H1 (cell line): Measurements from ENCODE around the gene RASGEF1B. TPM values are rescaled to one million over a fixed set of nuclear protein-coding genes. Genes with fewer than 3 reads are reported as not detected.

Experiments used
- CTCF ChIA-PET: fragments of 300-600 bp; sonication (Branson Sonifier 250); formaldehyde crosslinking; loops from one replicate; lab custom pipeline; 2021; ENCODE audit not compliant: partially characterized antibody; lab: Charles Lee
- POLR2A ChIA-PET: fragments of 300-600 bp; sonication (Branson Sonifier 250); formaldehyde crosslinking; loops from one replicate; lab custom pipeline; 2021; ENCODE audit warnings: inconsistent platforms; ENCODE audit not compliant: partially characterized antibody; lab: Charles Lee
- DNase-seq, 2 experiments: peaks; one replicate each; pipeline versions ENCODE4 v3.0.0 to v3.0.0-alpha.2; 2010 to 2022; ENCODE audit warnings: low spot score in 2 of 2, low read depth in 1 of 2, mixed read lengths in 1 of 2
- FAIRE-seq: peaks from 2 replicates; lab custom pipeline; 2011; peaks lifted over from hg19 to GRCh38; lab: Jason Lieb, UNC
- H2AFZ ChIP-seq: 2 replicates; pipeline ENCODE4 v1.8.1; 2012; ENCODE audit warnings: low read length, inconsistent platforms
- H2AK5ac ChIP-seq: 2 replicates; pipeline ENCODE4 v1.6.1; 2013; ENCODE audit warnings: low read depth, low read length
- H2BK120ac ChIP-seq: replicated peaks from 2 replicates; pipeline ENCODE3; 2013; ENCODE audit warnings: low read depth, low read length, inconsistent platforms
- H2BK12ac ChIP-seq: 2 replicates; pipeline ENCODE4 v1.6.1; 2013; ENCODE audit warnings: low read depth, low read length
- H2BK15ac ChIP-seq: 2 replicates; pipeline ENCODE4 v1.6.1; 2013; ENCODE audit warnings: low read length
- H2BK20ac ChIP-seq: 2 replicates; pipeline ENCODE4 v1.6.1; 2013; ENCODE audit warnings: low read length
- H2BK5ac ChIP-seq: 2 replicates; pipeline ENCODE4 v1.6.1; 2013; ENCODE audit warnings: low read depth, low read length
- H3K14ac ChIP-seq: 2 replicates; pipeline ENCODE4 v1.6.1; 2013; ENCODE audit warnings: inconsistent platforms; ENCODE audit not compliant: insufficient read length
- H3K18ac ChIP-seq: 2 replicates; pipeline ENCODE4 v1.6.1; 2013; ENCODE audit warnings: low read length; ENCODE audit errors: extremely low read depth
- H3K23ac ChIP-seq: 2 replicates; pipeline ENCODE4 v1.6.1; 2013; ENCODE audit warnings: inconsistent platforms; ENCODE audit not compliant: insufficient read length
- H3K23me2 ChIP-seq: 2 replicates; pipeline ENCODE4 v1.6.1; 2013; ENCODE audit warnings: low read depth, low read length
- H3K27ac ChIP-seq: 2 replicates; pipeline ENCODE4 v1.6.1; 2011; ENCODE audit warnings: low read depth, low read length, inconsistent platforms
- H3K27me3 ChIP-seq, 4 experiments: replicated peaks in 1 of 4; 1 replicate in 1 of 4; 2 replicates in 3 of 4; pipeline versions ENCODE4 v1.6.1 to v1.8.1; 2011 to 2013; ENCODE audit warnings: low read length in 3 of 4, mild to moderate bottlenecking in 3 of 4, inconsistent platforms in 2 of 4, mixed read lengths in 2 of 4, moderate library complexity in 1 of 4; ENCODE audit not compliant: control insufficient read depth in 3 of 4, insufficient read depth in 3 of 4; ENCODE audit errors: extremely low read depth in 1 of 4
- H3K36me3 ChIP-seq, 4 experiments: 2 replicates each; pipeline versions ENCODE4 v1.6.1 to v1.8.1; 2011 to 2013; ENCODE audit warnings: mild to moderate bottlenecking in 4 of 4, low read length in 3 of 4, moderate library complexity in 2 of 4, control low read depth in 1 of 4, inconsistent platforms in 1 of 4; ENCODE audit not compliant: insufficient read depth in 4 of 4, control insufficient read depth in 2 of 4
- H3K4ac ChIP-seq: replicated peaks from 2 replicates; pipeline ENCODE3; 2013; ENCODE audit warnings: low read length, low read depth, mixed read lengths, inconsistent platforms; ENCODE audit not compliant: insufficient read length
- H3K4me1 ChIP-seq, 4 experiments: replicated peaks in 1 of 4; 1 replicate in 1 of 4; 2 replicates in 3 of 4; pipeline versions ENCODE4 v1.6.1 to v1.8.1; 2011 to 2013; ENCODE audit warnings: low read length in 3 of 4, inconsistent platforms in 2 of 4, mixed read lengths in 1 of 4; ENCODE audit not compliant: insufficient read depth in 4 of 4, control insufficient read depth in 3 of 4
- H3K4me2 ChIP-seq, 2 experiments: 2 replicates each; pipeline versions ENCODE4 v1.6.1 to v1.8.1; 2011 to 2013; ENCODE audit warnings: low read depth in 2 of 2, low read length in 2 of 2, control low read depth in 1 of 2, inconsistent platforms in 1 of 2, mild to moderate bottlenecking in 1 of 2; ENCODE audit not compliant: insufficient read depth in 1 of 2
- H3K4me3 ChIP-seq, 4 experiments: fragments of 200-600, 300-600 bp in 1 of 4; sonication (generic), shearing (Covaris generic), sonication (Bioruptor Twin) in 1 of 4; 2 replicates each; pipeline versions ENCODE4 v1.5.1 to v1.8.1; 2011 to 2016; ENCODE audit warnings: low read length in 4 of 4, low read depth in 3 of 4, control low read depth in 2 of 4, inconsistent platforms in 2 of 4, mild to moderate bottlenecking in 2 of 4, mixed read lengths in 1 of 4, moderate library complexity in 1 of 4; ENCODE audit not compliant: insufficient read depth in 2 of 4; ENCODE audit errors: extremely low read depth in 1 of 4
- H3K56ac ChIP-seq: replicated peaks from 2 replicates; pipeline ENCODE3; 2013; ENCODE audit warnings: low read depth, mild to moderate bottlenecking, mixed read lengths, low read length, inconsistent platforms; ENCODE audit not compliant: insufficient read length
- H3K79me1 ChIP-seq: 2 replicates; pipeline ENCODE4 v1.6.1; 2013; ENCODE audit warnings: low read depth, low read length, control low read depth
- H3K79me2 ChIP-seq, 2 experiments: 2 replicates each; pipeline versions ENCODE4 v1.6.1 to v1.8.1; 2012 to 2013; ENCODE audit warnings: low read length in 2 of 2, mild to moderate bottlenecking in 2 of 2, inconsistent platforms in 1 of 2; ENCODE audit not compliant: insufficient read depth in 2 of 2, control insufficient read depth in 1 of 2
- H3K9ac ChIP-seq, 4 experiments: replicated peaks in 1 of 4; 1 replicate in 1 of 4; 2 replicates in 3 of 4; pipeline versions ENCODE4 v1.6.1 to v1.8.1; 2011 to 2013; ENCODE audit warnings: low read depth in 3 of 4, low read length in 3 of 4, control low read depth in 2 of 4, mild to moderate bottlenecking in 2 of 4, moderate library complexity in 2 of 4, inconsistent platforms in 1 of 4; ENCODE audit errors: extremely low read depth in 1 of 4
- H3K9me3 ChIP-seq, 2 experiments: 2 replicates each; pipeline versions ENCODE4 v1.6.1 to v1.8.1; 2012 to 2013; ENCODE audit warnings: mild to moderate bottlenecking in 2 of 2, moderate library complexity in 2 of 2, control low read depth in 1 of 2, inconsistent platforms in 1 of 2, low read depth in 1 of 2, low read length in 1 of 2, mixed read lengths in 1 of 2; ENCODE audit not compliant: insufficient read depth in 2 of 2
- H4K20me1 ChIP-seq, 2 experiments: replicated peaks in 1 of 2; 2 replicates each; pipeline versions ENCODE3 to v1.8.1; 2011 to 2013; ENCODE audit warnings: inconsistent platforms in 2 of 2, low read length in 2 of 2, mild to moderate bottlenecking in 1 of 2; ENCODE audit not compliant: insufficient read depth in 2 of 2, control insufficient read depth in 1 of 2
- H4K5ac ChIP-seq: 2 replicates; pipeline ENCODE4 v1.6.1; 2013; ENCODE audit warnings: low read length, low read depth, mixed read lengths, inconsistent platforms; ENCODE audit not compliant: insufficient read length
- H4K8ac ChIP-seq: 2 replicates; pipeline ENCODE4 v1.8.0; 2013; ENCODE audit warnings: mild to moderate bottlenecking, moderate library complexity, low read length, inconsistent platforms; ENCODE audit not compliant: insufficient read depth; ENCODE audit errors: extremely low read depth
- H4K91ac ChIP-seq: replicated peaks from 2 replicates; pipeline ENCODE3; 2013; ENCODE audit warnings: low read length, mixed read lengths, inconsistent platforms; ENCODE audit not compliant: insufficient read length
- GABPA ChIP-seq: IDR thresholded peaks from 2 replicates; pipeline ENCODE4 v1.6.1; 2011; ENCODE audit warnings: mild to moderate bottlenecking, low read length, moderate library complexity, borderline replicate concordance; ENCODE audit not compliant: insufficient read depth
- NRF1 ChIP-seq: IDR thresholded peaks from 2 replicates; pipeline ENCODE4 v1.6.1; 2011; ENCODE audit warnings: mild to moderate bottlenecking, low read depth, low read length, improper control_type of control experiment
- POU5F1 ChIP-seq: IDR thresholded peaks from 2 replicates; pipeline ENCODE4 v1.6.1; 2011; ENCODE audit warnings: low read depth, mild to moderate bottlenecking, low read length, moderate library complexity
- RBBP5 ChIP-seq: IDR thresholded peaks from 2 replicates; pipeline ENCODE4 v1.7.1; 2012; ENCODE audit warnings: low read depth, mild to moderate bottlenecking, inconsistent platforms, low read length, moderate library complexity, borderline replicate concordance
- RXRA ChIP-seq: IDR thresholded peaks from 2 replicates; pipeline ENCODE4 v1.6.1; 2011; ENCODE audit warnings: low read depth, mild to moderate bottlenecking, low read length, moderate library complexity; ENCODE audit not compliant: insufficient read depth
- SP1 ChIP-seq: IDR thresholded peaks from 2 replicates; pipeline ENCODE4 v1.6.1; 2011; ENCODE audit warnings: low read depth, low read length
- TAF7 ChIP-seq: optimal IDR thresholded peaks from 2 replicates; pipeline ENCODE3; 2011; ENCODE audit warnings: low read depth, mild to moderate bottlenecking, inconsistent platforms, low read length, moderate library complexity, borderline replicate concordance
- TBP ChIP-seq: IDR thresholded peaks from 2 replicates; pipeline ENCODE4 v1.6.1; 2011; ENCODE audit warnings: low read depth, low read length, improper control_type of control experiment
- WGBS, 2 experiments: shearing (Covaris generic) in 1 of 2; methylation state at CpG; one replicate each; pipeline versions ENCODE4 v1.1.6 to v1.1.7; 2013 to 2015; ENCODE audit warnings: low lambda C conversion rate in 2 of 2, mixed read lengths in 2 of 2, inconsistent platforms in 1 of 2, low coverage in 1 of 2, missing lambda C conversion rate in 1 of 2; ENCODE audit not compliant: insufficient replicate concordance in 2 of 2, insufficient coverage in 1 of 2, insufficient read length in 1 of 2; ENCODE audit errors: extremely low coverage in 1 of 2, missing lambda C conversion rate in 1 of 2; 5-methylcytosine and 5-hydroxymethylcytosine counted together
- polyA plus RNA-seq, 7 experiments: library from polyadenylated mRNA; depleted of rRNA in 3 of 7; stranded (reverse) in 5 of 7; unstranded in 2 of 7; fragments of >200 nt in 5 of 7; fragments of 200-250 nt in 2 of 7; gene quantifications; 1 replicate in 5 of 7; 2 replicates in 1 of 7; 4 replicates in 1 of 7; pipeline versions ENCODE4 v1.2.1 to v1.2.3, GENCODE V29; 2011 to 2013; ENCODE audit warnings: missing spikeins in 2 of 7, mixed read lengths in 2 of 7
- total RNA-seq: library from RNA; stranded (reverse); fragmentation: NEBNext Ultra II Directional; extraction: Animal tissue kit (Norgen Biotek cat#: 25700); gene quantifications from 2 replicates; pipeline ENCODE4 v1.2.1, GENCODE V29; 2021

RASGEF1B gene
- total and polyA plus RNA-seq, 2 of the 8 experiments (the other 6 are each of a cell fraction or from before 2014, with no cell fraction given), result 1.6 to 4.7 TPM

- no peak overlapping the region for H4K5ac ChIP-seq
- no peak overlapping the region for H2BK20ac ChIP-seq
- no peak overlapping the region for H3K14ac ChIP-seq
- no peaks in the 10 kb centered on the region for H4K20me1 ChIP-seq
- no peaks in the 10 kb centered on the region for H3K79me2 ChIP-seq
- no peak overlapping the region for H2BK12ac ChIP-seq
- no peak overlapping the region for H3K27ac ChIP-seq
- H3K4ac ChIP-seq, result no peak overlapping the region
- H3K56ac ChIP-seq, result no peak overlapping the region
- H3K23me2 ChIP-seq, result no peaks in the 10 kb centered on the region
- FAIRE-seq, result no peak
- no peaks in the 10 kb centered on the region for H3K79me1 ChIP-seq
- no peak overlapping the region for H4K91ac ChIP-seq
- H2BK5ac ChIP-seq, result no peak overlapping the region
- ChIA-PET CTCF (interaction anchor here (2.7 kb wide), 1 partner anchor 13 kb away, joined by 9 read pairs; no protein-coding TSS in a partner anchor), POLR2A (no interaction called here)
- no peak overlapping the region for H2AFZ ChIP-seq
- H2BK120ac ChIP-seq, result no peak overlapping the region
- no peak overlapping the region for H3K4me3 ChIP-seq
- no peak overlapping the region for H3K9ac ChIP-seq
- no peak overlapping the region for H3K4me2 ChIP-seq
- H3K36me3 ChIP-seq, result no peaks in the 10 kb centered on the region
- no peaks in the 10 kb centered on the region for H3K4me1 ChIP-seq
- H3K27me3 ChIP-seq, result peaks cover 0 to 1% (median 0%) of the 10 kb centered on the region in 4 experiments; a peak in 1 of 7 replicates
- H2BK15ac ChIP-seq, result no peak overlapping the region
- no peak overlapping the region for H3K23ac ChIP-seq
- 100% methylated on average over 1 of the region's 1 CpG; no CpG with 5 or more reads in 1 of the 2 experiments for WGBS, 2 experiments
- H2AK5ac ChIP-seq, result no peak overlapping the region
- DNase-seq, result no peak
- H3K9me3 ChIP-seq, result no peaks in the 10 kb centered on the region
- no peak overlapping the region for H4K8ac ChIP-seq
- H3K18ac ChIP-seq, result no peak overlapping the region
- TF ChIP-seq RBBP5 (no peak), TAF7 (no peak), POU5F1 (no peak), NRF1 (no peak), RXRA (no peak), GABPA (no peak), TBP (no peak), SP1 (no peak)
These were observed 94.5 kb downstream of the RASGEF1B start for GRCh38 chr4:81377191-81377590.
